C4-2B (cell line): ENCODE results near the gene SFXN3.

ENCODE experiments used
- CTCF ChIP-seq: fragments of 450-650 bp; conservative IDR thresholded peaks from 2 replicates; pipeline ENCODE4 v1.5.1; 2017; ENCODE audit warnings: mild to moderate bottlenecking
- ZFX ChIP-seq: fragments of 450-650 bp; IDR thresholded peaks from 2 replicates; pipeline ENCODE4 v1.6.1; 2017

DNA sequence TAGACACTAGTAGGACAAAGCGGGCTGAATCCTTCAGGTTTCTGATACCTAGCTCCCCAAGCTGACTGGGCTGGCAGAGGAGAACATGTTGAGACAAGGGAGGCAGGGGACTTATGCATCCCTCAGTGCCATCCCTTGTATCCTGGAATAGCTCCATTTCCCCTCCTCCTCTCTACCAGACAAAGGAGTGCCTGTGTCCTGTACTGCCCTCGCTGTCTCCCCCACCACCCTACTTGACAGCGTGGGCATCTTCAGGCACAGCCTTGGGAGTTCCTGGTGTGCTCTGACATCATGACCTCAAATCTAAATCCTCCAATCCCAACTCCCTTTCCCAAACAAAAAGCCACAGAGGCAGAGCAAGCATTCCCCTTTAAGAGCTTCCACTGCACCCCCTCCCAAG, 9.0 kb downstream of the SFXN3 start:
- TF ChIP-seq CTCF (no peak), ZFX (no peak)
